Measurements from ENCODE around the gene ZNF672. TPM values are rescaled to one million over a fixed set of nuclear protein-coding genes. Genes with fewer than 3 reads are reported as not detected.

The ZNF672 gene
- total RNA-seq, 1 donor from 2014 or later: 49.8 TPM

DNA sequence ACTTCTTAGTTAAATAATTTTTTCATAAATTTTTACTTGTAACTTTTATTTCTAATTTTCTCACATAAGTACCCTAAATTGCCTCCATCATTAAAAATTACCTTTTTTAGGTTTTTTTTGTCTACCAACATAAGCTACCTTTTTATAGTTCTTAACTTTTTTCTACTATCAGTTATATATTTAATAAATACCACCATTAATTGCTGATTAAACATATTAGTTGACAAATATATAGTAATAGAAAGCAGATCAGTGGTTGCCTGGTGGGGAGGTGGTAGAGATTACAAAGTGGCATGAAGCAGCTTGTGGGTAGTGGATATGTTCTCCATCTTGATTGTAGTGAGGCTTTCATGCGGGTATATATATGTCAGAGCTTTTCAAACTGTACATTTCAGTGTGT, 6.2 kb upstream of the ZNF672 start:
- intact Hi-C loops (cut with micrococcal nuclease): no loop called here

DNA sequence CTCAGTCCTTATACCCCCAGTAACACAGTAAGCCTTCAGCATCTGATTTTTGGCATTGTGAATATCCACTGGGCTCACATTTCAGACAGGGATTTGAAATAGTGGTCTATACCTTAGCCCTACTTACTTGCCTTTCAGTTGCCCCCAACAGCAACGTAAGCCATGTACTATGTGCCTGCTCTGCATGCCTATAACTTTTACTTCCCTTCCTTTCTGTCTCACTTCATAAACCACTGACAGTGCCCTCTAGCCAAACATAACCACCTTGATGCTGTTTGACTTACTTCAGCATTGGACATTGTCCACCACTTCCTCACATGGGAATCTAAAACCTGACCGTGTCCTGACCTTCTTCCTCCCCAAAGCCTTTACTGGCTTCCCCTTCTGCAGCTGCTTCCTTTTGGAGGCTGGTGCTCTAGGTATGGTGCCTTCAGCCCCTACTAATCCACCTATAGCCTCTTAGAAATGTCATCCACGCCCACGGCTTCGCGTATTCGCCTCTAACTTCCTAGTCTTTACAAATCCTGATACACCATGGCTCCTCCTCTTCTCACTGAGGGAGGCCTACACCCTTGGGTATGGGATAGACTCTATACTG, 3.6 kb upstream of the ZNF672 start:
- intact Hi-C loops (cut with micrococcal nuclease): no loop called here

DNA sequence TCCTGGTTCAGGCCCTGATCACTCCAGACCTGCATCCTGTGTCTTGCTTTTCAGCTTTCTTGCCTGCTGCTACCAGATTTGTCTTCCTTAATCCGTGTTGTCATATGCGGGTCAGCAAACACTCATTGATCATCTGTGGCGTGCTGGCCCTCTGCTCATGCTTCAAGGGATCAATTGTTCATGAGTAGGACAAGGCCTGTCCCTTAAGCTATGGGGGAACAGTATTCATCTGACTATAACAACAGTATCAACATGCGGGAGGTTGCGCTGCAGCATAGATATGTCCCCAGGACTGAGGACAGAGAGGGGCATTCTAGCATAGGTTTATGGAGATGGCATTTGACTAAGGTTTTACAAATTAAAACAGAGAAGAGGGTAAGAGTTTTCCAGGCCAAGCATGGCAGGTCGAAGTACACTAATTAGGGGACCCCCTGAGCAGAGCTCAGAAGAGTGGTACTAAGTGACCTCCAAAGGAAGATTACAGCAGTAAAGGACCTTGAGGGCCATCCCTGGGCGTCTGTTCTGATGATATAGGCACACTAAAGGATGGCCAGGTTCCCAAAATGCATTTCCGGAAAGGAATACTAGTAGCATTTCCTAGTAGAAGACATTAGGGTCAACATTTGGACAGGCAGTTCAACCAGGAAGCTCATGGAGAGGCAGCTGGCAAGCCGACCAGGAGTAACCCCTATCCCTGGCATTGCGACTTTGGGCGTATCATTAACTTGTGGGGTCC, 811 bp upstream of the ZNF672 start:
- intact Hi-C loops (cut with micrococcal nuclease): no loop called here

DNA sequence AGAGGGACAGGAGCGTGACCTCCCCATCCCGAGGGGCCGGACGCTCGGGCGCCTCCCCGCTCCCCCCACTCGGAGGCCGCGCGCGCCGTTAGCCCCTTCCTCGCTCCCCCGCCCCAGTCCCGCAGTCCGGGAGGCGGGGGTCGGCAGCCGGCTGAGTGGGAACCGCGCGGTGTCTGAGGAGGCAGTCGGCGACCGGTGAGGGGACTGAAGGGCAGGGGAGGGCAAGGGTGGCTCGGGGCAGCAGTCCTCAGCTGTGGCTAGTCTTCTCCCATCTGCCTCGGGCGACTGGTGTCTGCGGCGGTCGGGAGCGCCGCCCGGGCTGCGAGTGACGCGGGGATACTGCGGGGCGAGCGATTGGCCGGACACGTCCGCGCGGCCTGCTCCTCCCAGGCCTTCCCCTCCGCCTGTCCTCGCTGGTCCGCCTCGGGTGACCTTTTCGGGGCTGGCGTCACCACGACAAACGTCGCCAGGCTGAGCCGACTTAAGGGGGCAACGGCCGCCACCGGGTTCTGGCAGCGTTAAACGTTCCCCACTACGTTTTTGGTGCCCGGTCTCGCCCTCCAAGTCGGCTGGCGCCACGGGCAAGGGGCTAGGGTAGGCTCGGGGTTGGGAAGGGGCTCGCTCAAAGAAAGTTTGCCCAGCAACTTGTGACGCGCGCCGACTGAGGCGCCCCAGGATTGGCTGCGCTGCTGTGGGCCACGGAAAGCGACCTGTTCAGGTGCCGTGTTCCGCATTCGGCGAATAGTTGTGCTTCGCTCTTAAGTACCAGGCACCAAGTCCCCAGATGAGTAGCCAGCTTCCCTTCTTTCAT, 538 bp downstream of the ZNF672 start:
- intact Hi-C loops (cut with micrococcal nuclease): loop anchor here (1.0 kb wide), 4 partner anchors 12 to 68 kb away; partner anchors contain the start of gene PGBD2

DNA sequence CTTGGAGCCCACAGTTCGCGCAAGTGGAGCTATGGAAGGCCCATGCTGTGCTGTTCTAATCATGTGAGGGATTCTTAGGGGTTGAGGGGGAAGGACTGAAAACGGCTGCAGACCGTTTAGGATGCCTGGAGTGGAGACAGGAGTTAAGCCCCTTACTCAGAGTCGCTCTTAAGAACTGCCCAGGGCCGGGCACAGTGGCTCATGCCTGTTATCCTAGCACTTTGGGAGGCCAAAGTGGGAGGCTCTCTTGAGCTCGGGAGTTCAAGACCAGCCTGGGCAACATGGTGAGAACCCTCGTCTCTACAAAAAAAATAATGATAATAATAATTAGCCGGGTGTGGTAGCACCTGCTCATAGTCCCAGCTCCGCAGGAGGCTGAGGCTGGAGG, 1.1 kb downstream of the ZNF672 start:
- intact Hi-C loops (cut with micrococcal nuclease): no loop called here

DNA sequence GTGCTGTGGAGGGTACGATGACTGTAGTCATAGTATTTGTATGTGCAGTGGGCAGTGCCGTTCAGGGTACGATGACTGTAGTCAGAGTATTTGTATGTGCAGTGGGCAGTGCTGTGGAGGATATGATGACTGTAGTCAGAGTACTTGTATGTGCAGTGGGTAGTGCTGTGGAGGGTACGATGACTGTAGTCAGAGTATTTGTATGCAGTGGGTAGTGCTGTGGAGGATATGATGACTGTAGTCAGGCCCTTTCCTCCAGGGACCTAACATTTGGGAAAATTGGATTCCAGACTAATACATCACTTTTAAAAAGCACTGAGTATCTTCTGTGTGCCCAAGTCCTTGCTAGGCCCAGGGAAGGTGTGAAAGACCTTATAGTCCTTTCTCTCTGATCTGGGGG, 2.9 kb downstream of the ZNF672 start:
- intact Hi-C loops (cut with micrococcal nuclease): no loop called here

DNA sequence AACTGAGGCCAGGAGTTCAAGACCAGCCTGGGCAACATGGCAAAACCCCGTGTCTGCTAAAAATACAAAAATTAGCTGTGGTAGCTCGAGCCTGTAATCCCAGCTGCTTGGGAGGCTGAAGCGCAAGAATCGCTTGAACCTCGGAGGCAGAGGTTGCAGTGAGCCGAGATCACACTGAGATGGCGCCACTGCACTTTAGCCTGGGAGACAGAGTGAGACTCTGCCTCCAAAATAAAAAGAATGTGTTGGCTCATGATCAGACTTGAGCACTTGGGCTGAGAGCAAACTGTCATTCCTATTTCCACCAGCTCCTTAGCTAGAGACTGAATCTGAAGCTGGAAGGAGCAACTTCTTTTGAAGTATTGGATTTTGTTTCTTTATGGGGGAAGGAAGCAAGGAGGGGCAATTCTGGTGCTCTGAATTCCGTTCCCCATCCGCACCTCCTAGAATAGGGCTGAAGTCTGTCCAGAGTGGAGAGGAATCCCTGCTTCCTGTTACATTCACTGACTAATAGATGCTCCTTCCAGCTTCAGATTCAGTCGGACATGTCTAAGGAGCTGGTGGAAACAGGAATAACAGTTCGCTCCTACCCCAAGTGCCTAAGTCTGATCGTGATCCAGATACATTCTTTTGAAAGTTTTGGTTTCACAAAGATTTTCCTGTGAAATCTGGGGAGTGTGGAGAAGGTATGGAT, 3.8 kb downstream of the ZNF672 start:
- intact Hi-C loops (cut with micrococcal nuclease): no loop called here

DNA sequence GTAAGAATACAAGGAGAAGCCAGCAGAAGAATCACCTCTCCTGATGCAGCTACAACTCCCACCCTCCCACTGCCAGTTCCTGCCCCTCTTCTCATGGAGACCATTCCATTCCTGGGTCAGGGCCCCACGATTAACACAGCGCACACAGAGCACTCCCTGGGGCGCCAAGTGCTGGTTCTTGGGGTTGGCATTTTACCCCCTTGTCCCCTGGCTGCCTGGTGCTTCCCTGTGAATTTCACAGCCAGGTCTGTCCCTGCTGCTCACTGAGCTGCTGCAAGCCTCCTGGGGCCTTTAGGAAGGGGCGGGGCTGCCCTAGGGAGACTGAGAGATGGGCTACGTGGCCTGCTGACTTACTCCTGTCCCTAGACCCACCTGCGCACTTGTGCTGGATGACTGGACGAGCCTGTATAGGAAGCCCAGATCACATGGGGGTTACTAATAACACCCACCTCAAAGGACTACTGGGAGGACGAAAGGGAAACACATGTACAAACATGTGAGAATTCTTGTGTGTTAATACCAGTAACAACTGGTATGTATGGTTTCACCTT, 4.8 kb downstream of the ZNF672 start:
- intact Hi-C loops (cut with micrococcal nuclease): no loop called here

DNA sequence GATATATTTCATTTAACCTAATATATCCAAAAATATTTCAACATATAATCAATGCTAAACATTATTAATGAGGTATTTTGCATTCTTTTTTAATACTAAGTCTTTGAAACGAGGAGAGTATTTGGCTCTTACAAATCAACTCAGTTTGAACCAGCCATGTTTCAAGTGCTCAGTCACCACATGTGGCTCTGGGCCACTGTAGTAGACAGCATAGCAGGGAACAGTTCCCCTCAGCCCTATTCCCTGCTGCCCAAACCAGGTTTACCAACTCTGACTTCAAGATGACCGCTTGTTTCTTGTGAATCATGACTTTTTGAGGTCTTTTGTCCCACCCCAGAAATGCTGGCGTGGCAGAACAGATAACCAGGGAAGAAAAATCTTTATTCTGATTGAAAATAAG, 5.7 kb downstream of the ZNF672 start:
- intact Hi-C loops (cut with micrococcal nuclease): no loop called here

DNA sequence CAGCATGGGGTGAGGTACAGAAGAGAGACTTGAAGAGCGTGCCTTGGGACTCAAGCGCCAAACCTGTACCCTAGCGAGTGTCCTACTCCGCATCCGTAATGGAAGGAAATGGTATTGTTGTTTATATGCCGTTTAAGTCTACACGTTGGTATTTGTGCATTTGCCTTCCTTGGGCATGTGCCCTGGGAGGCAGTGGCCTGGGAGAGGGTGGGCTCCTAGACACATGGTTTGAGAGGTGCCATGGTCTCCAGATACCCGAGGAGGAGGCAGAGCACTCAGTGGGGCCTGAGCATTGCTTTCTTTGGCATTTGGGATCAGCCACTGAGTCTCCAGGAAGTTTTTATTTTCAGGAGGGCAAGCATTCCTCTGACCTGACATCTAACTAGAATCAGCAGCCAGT, 6.5 kb downstream of the ZNF672 start:
- intact Hi-C loops (cut with micrococcal nuclease): no loop called here

DNA sequence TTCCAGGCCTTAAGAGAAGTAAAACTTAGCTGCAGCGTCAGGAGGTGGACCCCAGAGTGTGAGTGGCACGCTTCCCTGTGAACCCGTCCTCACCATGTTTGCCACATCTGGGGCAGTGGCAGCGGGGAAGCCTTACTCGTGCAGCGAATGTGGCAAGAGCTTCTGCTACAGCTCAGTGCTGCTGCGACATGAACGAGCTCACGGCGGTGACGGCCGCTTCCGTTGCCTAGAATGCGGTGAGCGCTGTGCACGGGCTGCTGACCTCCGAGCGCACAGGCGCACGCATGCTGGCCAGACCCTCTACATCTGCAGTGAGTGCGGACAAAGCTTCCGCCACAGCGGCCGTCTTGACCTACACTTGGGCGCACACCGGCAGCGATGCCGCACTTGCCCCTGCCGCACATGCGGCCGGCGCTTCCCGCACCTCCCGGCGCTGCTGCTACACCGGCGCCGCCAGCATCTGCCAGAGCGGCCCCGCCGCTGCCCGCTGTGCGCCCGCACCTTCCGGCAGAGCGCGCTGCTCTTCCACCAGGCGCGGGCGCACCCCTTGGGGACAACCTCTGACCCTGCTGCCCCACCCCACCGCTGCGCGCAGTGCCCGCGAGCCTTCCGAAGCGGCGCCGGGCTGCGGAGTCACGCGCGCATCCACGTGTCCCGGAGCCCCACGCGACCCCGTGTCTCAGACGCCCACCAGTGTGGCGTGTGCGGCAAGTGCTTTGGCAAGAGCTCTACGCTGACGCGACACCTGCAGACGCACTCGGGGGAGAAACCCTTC, 9.3 kb downstream of the ZNF672 start:
- intact Hi-C loops (cut with micrococcal nuclease): no loop called here

DNA sequence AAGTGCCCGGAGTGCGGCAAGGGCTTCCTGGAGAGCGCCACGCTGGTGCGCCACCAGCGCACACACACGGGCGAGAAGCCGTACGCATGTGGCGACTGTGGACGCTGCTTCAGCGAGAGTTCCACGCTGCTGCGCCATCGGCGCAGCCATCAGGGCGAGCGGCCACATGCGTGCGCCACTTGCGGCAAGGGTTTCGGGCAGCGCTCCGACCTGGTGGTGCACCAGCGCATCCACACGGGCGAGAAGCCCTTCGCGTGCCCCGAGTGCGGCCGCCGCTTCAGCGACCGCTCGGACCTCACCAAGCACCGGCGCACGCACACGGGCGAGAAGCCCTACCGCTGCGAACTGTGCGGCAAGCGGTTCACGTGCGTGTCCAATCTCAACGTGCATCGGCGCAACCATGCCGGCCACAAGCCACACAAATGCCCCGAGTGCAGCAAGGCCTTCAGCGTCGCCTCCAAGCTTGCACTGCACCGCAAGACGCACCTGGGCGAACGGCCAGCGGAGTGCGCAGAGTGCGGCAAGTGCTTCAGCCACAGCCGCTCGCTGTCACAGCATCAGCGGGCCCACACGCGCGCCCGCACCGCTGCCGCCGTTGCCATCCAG, 10.0 kb downstream of the ZNF672 start:
- intact Hi-C loops (cut with micrococcal nuclease): no loop called here

DNA sequence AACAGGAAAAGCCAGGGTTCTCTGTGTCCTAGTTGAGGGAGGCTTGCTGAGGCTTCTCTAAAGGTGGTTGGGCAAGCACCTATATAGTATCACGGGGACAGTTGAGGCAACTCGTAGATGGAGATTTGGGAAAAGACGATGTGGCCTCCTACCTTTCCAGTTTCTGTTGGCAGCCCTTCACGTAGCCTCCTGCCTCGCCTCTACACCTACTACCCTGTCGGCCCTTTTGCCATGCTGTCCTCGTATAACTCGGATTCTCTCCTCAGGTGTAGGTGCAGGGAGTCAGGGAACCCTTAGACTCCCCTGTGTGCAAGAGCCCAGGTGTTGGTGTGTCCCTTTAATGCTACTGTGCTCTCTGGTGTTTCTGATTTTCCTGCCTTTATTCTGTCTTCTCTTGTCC, 10.6 kb downstream of the ZNF672 start:
- intact Hi-C loops (cut with micrococcal nuclease): no loop called here

DNA sequence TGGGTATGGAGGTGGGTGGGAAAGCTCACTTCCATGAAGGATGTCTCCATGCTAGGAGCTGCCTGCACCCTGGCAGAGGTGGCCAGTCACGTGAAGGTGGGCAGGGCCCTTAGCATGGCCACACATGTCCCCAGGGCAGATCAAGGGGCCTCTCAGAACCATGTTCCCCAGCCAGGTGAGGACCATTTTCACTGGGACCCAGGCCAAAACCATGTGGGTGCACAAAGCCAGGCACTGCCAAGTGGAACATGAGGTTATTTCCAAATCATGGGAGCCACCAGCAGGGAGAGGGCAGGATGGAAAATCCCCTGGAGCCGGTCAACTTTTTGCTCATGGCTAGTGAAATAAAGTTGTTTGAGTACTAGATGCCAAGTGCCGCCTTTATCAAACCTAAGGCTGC, 11.1 kb downstream of the ZNF672 start:
- intact Hi-C loops (cut with micrococcal nuclease): no loop called here

DNA sequence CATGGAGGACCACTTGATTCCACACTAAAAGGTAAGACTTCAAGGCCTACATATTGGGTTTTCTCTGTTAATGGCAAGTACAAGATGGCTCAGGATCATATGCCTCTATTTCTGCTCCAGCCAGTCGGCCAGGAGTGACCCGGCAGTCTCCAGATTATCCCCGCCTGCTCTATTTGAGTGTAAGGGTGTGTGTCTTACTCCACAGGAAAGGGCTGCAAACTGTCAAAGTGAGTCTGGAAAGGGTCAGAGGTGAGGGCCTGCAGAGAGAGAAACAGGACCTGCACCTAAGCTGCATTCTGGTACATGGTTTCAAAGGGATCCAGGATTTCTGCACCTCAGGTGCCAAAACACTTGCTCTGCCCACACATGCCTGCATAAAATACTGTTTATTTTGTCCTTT, 11.6 kb downstream of the ZNF672 start:
- intact Hi-C loops (cut with micrococcal nuclease): no loop called here

DNA sequence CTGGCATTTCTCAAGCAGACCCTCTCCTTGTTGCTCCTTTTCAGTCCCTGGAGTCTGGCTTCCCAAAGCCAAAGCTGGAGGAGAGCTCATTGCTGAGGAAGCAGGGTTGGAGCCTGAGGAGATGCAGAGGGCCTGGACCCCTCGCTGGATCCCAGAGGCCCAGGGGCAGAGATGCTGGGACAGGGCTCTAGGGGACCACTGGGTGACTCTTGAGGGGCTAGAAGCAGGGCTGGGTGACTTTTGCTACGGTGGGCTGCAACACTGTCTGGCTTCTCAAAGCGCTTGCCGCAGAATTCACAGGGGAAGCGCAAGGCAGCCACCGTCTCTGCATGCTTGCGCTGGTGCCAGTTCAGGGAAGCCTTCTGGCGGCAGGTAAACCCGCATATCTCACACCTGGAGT, 12.1 kb downstream of the ZNF672 start:
- intact Hi-C loops (cut with micrococcal nuclease): no loop called here

DNA sequence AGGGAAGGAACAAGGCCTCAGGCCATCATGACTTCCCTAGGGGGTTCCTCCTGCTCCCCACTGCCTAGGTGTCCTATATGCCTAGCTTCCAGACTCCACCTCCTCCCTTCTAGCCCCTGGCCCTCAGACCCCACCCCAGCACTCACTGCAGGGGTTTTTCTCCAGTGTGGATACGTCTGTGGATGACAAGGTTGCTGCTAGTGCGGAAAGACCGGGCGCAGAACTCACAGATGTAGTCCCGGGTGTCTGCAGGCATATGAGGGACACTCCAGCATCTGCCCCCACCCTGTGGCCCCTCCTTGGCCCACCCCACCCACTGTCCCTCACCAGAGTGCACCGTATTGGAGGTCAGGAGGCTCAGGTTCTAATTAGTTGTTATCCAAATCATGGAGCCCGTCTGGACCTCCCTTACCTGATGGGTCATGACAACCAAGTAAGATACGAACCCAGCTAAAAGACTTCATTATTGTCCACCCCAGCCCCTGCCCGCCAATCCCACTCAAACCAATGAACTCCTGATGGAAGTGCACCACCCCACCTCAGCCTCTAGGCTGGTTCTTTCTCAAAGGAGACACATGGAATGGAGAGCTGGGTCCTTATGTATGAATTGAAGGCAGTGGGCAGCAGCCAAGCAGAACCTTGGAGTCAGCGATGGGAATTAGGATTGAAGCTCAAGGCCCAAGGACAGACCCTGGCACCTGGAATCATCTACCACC, 12.7 kb downstream of the ZNF672 start:
- intact Hi-C loops (cut with micrococcal nuclease): no loop called here

DNA sequence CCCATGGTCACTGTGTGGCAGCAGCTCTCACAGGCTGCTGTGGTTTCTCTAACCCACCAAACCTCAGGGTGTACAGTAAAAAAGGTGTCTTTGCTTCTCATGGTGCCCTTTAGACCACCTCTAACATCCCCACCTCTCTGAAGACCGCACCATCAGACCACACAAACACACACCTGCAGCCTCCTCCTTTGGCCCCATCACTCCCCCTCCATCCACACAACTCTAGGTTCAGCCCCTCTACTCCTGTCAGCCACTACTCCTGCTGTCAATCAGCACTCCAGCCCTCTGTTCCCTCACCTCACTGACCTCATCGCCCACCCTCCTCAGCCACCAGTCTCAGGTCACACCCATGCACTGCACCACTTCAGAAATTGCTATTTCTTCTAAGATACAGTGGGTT, 13.4 kb downstream of the ZNF672 start:
- intact Hi-C loops (cut with micrococcal nuclease): no loop called here

DNA sequence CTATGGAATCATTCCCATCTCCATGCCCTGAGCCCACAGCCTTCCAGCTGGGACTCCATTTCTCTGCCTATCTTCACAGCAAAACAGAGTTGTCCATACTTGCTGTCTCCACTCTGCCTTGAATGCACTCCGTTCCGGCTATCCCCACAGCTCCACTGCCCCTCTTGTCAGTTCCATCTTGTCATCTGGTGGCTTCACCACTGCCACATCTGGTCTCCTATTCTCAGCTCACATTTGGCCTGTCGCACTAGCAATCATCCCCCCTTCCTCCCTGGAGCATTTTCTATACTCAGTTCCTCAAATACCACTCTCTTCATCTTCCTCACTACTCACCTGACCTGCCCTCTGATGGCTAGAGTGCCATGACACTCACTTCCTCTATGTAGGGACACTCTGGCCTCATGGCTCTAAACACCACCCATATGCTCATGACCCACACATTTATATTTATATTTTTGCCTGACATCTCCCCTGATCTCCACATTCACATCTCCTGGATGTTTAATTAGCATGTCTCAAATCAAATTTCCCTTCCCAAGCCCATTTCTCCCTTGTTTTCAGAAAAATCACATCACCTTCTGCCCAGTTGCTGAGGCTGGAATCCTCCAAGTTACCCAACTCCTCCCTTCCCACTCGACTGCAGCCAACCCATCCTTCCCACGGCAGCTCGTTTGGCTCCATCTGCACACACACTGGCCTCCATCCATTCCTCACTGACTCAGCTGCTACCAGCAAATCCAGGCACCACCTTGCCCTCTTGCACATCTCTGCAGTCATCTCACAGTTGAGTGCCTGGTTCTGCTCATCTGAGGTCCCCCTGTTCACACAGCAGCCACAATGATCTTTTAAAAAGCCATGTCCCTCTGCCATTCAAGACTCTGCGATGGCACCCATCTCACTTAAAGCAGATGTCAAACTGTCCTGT, 14.7 kb downstream of the ZNF672 start:
- intact Hi-C loops (cut with micrococcal nuclease): no loop called here

Measured in T-helper 2 cell treated with Interferon-gamma antibody and Interleukin-4, amounts not matched to agents 100 ng/mL and 5 ng/mL, for 36 hours (primary cell).